GM19351 (cell line): Measurements from ENCODE around the gene TBC1D16.

Source experiments
- ATAC-seq: cut with Tn5 transposase; IDR thresholded peaks from one replicate; pipeline ENCODE4 v1.9.1; 2021; ENCODE audit warnings: mild to moderate bottlenecking, moderate library complexity; ENCODE audit not compliant: unreplicated experiment

TBC1D16 gene

GRCh38 chr17:79942591-79943346, 92.9 kb downstream of the TBC1D16 start:
- ATAC-seq = no peak

- ATAC-seq = no peak
Observed at GRCh38 chr17:79942011-79942405, 93.7 kb downstream of the TBC1D16 start.

GRCh38 chr17:79941088-79942010, 94.3 kb downstream of the TBC1D16 start:
- no peak for ATAC-seq

GRCh38 chr17:79940459-79941087, 95.1 kb downstream of the TBC1D16 start:
- ATAC-seq = no peak

- ATAC-seq = no peak
Observed at GRCh38 chr17:79939755-79940458, 95.8 kb downstream of the TBC1D16 start.

GRCh38 chr17:79939094-79939435, 96.6 kb downstream of the TBC1D16 start:
- no peak for ATAC-seq

GRCh38 chr17:79938336-79939093, 97.2 kb downstream of the TBC1D16 start:
- ATAC-seq = no peak

- no peak for ATAC-seq
Observed at GRCh38 chr17:79937391-79938335, 98.0 kb downstream of the TBC1D16 start.

- no peak for ATAC-seq
Observed at GRCh38 chr17:79936641-79937381, 98.9 kb downstream of the TBC1D16 start.

GRCh38 chr17:79936050-79936449, 99.6 kb downstream of the TBC1D16 start:
- no peak for ATAC-seq

- no peak for ATAC-seq
Observed at GRCh38 chr17:79935197-79935885, 100.3 kb downstream of the TBC1D16 start.

- ATAC-seq = no peak
Observed at GRCh38 chr17:79934653-79934970, 101.1 kb downstream of the TBC1D16 start.

GRCh38 chr17:79933863-79934652, 101.6 kb downstream of the TBC1D16 start:
- no peak for ATAC-seq

GRCh38 chr17:79932451-79933306, 103.0 kb downstream of the TBC1D16 start:
- no peak for ATAC-seq

- ATAC-seq = no peak
Observed at GRCh38 chr17:79931817-79932309, 103.8 kb downstream of the TBC1D16 start.
